Astrocyte (in vitro differentiated cells and primary cell): ENCODE results near the gene GSN. TPM values are rescaled to one million over a fixed set of nuclear protein-coding genes. Genes with fewer than 3 reads are reported as not detected.
A peak's percentile ranks its signal among the peaks of the same experiment; 100 is the strongest.

Experiments
- DNase-seq: peaks from one replicate; pipeline ENCODE4 v3.0.0-alpha.2; 2010; ENCODE audit warnings: low read depth
- FAIRE-seq: peaks from 2 replicates; lab custom pipeline; 2011; peaks lifted over from hg19 to GRCh38; lab: Jason Lieb, UNC
- H2AFZ ChIP-seq: 2 replicates; pipeline ENCODE4 v1.6.0; 2012; ENCODE audit warnings: low read depth, low read length, inconsistent platforms
- H3K27ac ChIP-seq: 2 replicates; pipeline ENCODE4 v1.5.1; 2011; ENCODE audit warnings: low read depth, low read length, inconsistent platforms
- H3K27me3 ChIP-seq: 2 replicates; pipeline ENCODE4 v1.6.0; 2011; ENCODE audit warnings: low read length, inconsistent platforms; ENCODE audit not compliant: insufficient read depth
- H3K36me3 ChIP-seq: 2 replicates; pipeline ENCODE4 v1.5.1; 2011; ENCODE audit warnings: low read length, inconsistent platforms; ENCODE audit not compliant: insufficient read depth
- H3K4me1 ChIP-seq: 2 replicates; pipeline ENCODE4 v1.5.1; 2011; ENCODE audit warnings: low read length, inconsistent platforms; ENCODE audit not compliant: insufficient read depth
- H3K4me2 ChIP-seq: 2 replicates; pipeline ENCODE4 v1.6.0; 2012; ENCODE audit warnings: low read length, inconsistent platforms
- H3K4me3 ChIP-seq: 2 replicates; pipeline ENCODE4 v1.5.1; 2011; ENCODE audit warnings: low read depth, mild to moderate bottlenecking, low read length, inconsistent platforms; ENCODE audit not compliant: insufficient read depth
- H3K79me2 ChIP-seq: 2 replicates; pipeline ENCODE4 v1.6.0; 2012; ENCODE audit warnings: mild to moderate bottlenecking, low read length, inconsistent platforms; ENCODE audit not compliant: insufficient read depth
- H3K9ac ChIP-seq: 2 replicates; pipeline ENCODE4 v1.6.0; 2012; ENCODE audit warnings: mild to moderate bottlenecking, low read length, inconsistent platforms
- H3K9me3 ChIP-seq: 2 replicates; pipeline ENCODE4 v1.5.1; 2012; ENCODE audit warnings: low read depth, mild to moderate bottlenecking, low read length, inconsistent platforms; ENCODE audit not compliant: insufficient read depth
- H4K20me1 ChIP-seq: 2 replicates; pipeline ENCODE4 v1.6.0; 2012; ENCODE audit warnings: low read length, inconsistent platforms; ENCODE audit not compliant: insufficient read depth
- H3K27ac Mint-ChIP-seq: one replicate; pipeline ENCODE4 v1.8.0; 2021; ENCODE audit warnings: mild to moderate bottlenecking, mixed read lengths; ENCODE audit not compliant: unreplicated experiment
- H3K27me3 Mint-ChIP-seq: one replicate; pipeline ENCODE4 v1.8.0; 2021; ENCODE audit warnings: low read depth, mixed read lengths; ENCODE audit not compliant: unreplicated experiment
- H3K36me3 Mint-ChIP-seq: one replicate; pipeline ENCODE4 v1.8.0; 2021; ENCODE audit warnings: low read depth, mixed read lengths; ENCODE audit not compliant: unreplicated experiment
- H3K4me1 Mint-ChIP-seq: one replicate; pipeline ENCODE4 v1.8.0; 2021; ENCODE audit warnings: low read depth, mixed read lengths; ENCODE audit not compliant: unreplicated experiment
- H3K4me3 Mint-ChIP-seq: one replicate; pipeline ENCODE4 v1.8.0; 2021; ENCODE audit warnings: mild to moderate bottlenecking, moderate library complexity, mixed read lengths; ENCODE audit not compliant: unreplicated experiment
- H3K9me3 Mint-ChIP-seq: one replicate; pipeline ENCODE4 v1.8.0; 2021; ENCODE audit warnings: mild to moderate bottlenecking, mixed read lengths; ENCODE audit not compliant: unreplicated experiment
- EZH2 ChIP-seq: IDR thresholded peaks from 2 replicates; pipeline ENCODE4 v1.6.1; 2012; ENCODE audit warnings: mild to moderate bottlenecking, low read length, inconsistent platforms; ENCODE audit not compliant: insufficient read depth
- total RNA-seq: library from RNA; stranded (reverse); gene quantifications from 2 replicates; pipeline ENCODE4 v1.2.1, GENCODE V29; 2021
- TF ChIP-seq, protein P1 (sequence below): IDR thresholded peaks from 2 replicates; pipeline ENCODE4 v1.5.1; 2011; ENCODE audit warnings: low read depth, mild to moderate bottlenecking, inconsistent platforms, low read length, moderate library complexity; ENCODE audit not compliant: insufficient read depth

GSN gene
- total RNA-seq, 1 donor from 2014 or later = 260 TPM

DNA sequence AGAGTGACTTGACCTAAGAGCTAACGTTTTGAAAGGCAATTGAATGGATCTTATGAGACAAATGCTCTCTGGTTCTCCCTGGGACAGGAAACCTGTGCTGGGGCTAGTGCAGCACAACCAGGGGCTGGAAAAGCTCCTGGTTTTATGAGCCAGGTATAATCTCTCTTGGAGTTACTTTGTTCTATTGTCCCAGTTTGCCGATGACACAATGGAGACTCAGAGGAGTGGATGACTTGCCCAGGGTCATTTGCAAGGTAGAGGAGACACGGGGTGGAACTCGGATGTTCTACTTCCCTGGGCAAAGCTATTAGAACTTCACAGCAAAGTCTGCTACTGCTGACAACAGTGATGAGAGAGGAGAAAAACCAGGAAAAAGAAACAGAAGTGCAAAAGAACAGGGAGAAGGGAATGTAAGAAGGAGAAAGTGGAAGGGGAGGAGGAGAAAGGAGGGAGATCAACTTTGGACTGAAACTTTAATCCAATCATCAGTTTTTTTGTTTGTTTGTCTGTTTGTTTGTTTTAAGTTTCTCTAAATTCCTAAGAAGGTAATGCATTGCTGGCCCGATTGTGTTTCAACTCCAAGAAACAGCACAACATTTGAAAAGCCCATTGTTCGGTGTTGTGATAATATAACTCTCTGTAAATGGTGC is 7.4 kb upstream of the GSN start:
- Histone ChIP-seq H3K9me3 (no peaks in the 10 kb centered on the region), H3K9ac (peak overlapping the region; percentile 5), H3K36me3 (no peaks in the 10 kb centered on the region), H4K20me1 (no peaks in the 10 kb centered on the region), H3K27me3 (no peaks in the 10 kb centered on the region), H3K4me3 (no peak overlapping the region), H3K27ac (no peak overlapping the region), H2AFZ (no peak overlapping the region), H3K4me2 (peak overlapping the region; percentile 31), H3K79me2 (no peaks in the 10 kb centered on the region), H3K4me1 (peaks cover 10% of the 10 kb centered on the region)
- FAIRE-seq (no peak), DNase-seq (no peak)
- no peak overlapping the region for H3K4me3 Mint-ChIP-seq
- no peak for TF ChIP-seq EZH2
- TF ChIP-seq, protein P1, sequence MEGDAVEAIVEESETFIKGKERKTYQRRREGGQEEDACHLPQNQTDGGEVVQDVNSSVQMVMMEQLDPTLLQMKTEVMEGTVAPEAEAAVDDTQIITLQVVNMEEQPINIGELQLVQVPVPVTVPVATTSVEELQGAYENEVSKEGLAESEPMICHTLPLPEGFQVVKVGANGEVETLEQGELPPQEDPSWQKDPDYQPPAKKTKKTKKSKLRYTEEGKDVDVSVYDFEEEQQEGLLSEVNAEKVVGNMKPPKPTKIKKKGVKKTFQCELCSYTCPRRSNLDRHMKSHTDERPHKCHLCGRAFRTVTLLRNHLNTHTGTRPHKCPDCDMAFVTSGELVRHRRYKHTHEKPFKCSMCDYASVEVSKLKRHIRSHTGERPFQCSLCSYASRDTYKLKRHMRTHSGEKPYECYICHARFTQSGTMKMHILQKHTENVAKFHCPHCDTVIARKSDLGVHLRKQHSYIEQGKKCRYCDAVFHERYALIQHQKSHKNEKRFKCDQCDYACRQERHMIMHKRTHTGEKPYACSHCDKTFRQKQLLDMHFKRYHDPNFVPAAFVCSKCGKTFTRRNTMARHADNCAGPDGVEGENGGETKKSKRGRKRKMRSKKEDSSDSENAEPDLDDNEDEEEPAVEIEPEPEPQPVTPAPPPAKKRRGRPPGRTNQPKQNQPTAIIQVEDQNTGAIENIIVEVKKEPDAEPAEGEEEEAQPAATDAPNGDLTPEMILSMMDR = no peak
- no peaks in the 10 kb centered on the region for H3K9me3 Mint-ChIP-seq
- H3K27me3 Mint-ChIP-seq = peaks cover 11% of the 10 kb centered on the region
- H3K4me1 Mint-ChIP-seq = peaks cover 28% of the 10 kb centered on the region
- no peak overlapping the region for H3K27ac Mint-ChIP-seq
- H3K36me3 Mint-ChIP-seq = no peaks in the 10 kb centered on the region

DNA sequence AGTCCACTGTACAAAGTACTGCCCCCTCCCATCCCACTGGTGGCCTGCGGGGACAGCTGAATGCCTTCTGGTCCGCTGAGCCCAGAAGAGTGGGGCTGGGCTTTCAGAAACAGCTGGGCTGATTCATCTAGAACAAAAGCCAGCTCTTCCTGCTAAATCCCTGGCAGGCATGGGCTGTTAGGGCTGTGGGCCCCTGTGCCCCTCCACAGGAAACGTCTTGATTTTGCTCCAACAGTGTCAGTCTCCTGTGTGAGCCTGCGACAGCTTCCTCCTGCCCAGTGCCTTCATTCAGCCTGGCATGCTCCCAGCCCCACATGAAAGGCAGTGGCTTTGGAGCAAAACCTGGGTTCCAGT is 6.9 kb upstream of the GSN start:
- no peak for DNase-seq
- no peak overlapping the region for H3K27ac Mint-ChIP-seq
- Histone ChIP-seq H4K20me1 (no peaks in the 10 kb centered on the region), H3K27me3 (no peaks in the 10 kb centered on the region), H3K4me2 (peak overlapping the region; percentile 31), H3K4me1 (peaks cover 10% of the 10 kb centered on the region), H3K79me2 (no peaks in the 10 kb centered on the region), H3K9ac (peak overlapping the region; percentile 5), H3K9me3 (no peaks in the 10 kb centered on the region), H3K36me3 (no peaks in the 10 kb centered on the region), H3K27ac (no peak overlapping the region), H3K4me3 (no peak overlapping the region), H2AFZ (peak overlapping the region; percentile 6)
- no peaks in the 10 kb centered on the region for H3K36me3 Mint-ChIP-seq
- TF ChIP-seq EZH2 = no peak
- TF ChIP-seq, protein P1 = no peak
- peaks cover 28% of the 10 kb centered on the region for H3K4me1 Mint-ChIP-seq
- no peak for FAIRE-seq
- peaks cover 12% of the 10 kb centered on the region for H3K27me3 Mint-ChIP-seq
- no peak overlapping the region for H3K4me3 Mint-ChIP-seq
- no peaks in the 10 kb centered on the region for H3K9me3 Mint-ChIP-seq

DNA sequence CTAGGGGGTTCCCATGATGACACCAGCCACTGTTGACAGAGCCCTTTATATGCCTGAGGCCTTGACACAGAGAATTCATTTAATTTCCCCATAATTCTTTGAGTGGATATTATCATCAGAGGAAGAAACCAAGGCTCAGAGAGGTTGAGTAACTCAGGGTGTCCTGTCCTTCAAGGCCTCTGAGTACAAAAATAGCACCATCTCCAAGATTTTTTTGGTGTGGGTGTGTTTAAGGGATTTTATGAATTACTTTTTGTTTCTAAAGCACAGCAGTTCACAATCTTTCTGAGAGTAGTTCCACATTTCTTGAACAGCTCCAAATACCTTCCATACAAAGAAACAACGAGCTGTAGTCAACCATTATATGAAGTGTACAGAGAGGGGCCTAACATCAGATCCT is 6.2 kb upstream of the GSN start:
- Histone ChIP-seq H3K4me2 (no peak overlapping the region), H3K79me2 (no peaks in the 10 kb centered on the region), H3K27me3 (no peaks in the 10 kb centered on the region), H3K36me3 (no peaks in the 10 kb centered on the region), H2AFZ (no peak overlapping the region), H3K27ac (no peak overlapping the region), H3K9me3 (no peaks in the 10 kb centered on the region), H3K4me1 (peaks cover 10% of the 10 kb centered on the region), H4K20me1 (no peaks in the 10 kb centered on the region), H3K4me3 (no peak overlapping the region), H3K9ac (no peak overlapping the region)
- FAIRE-seq (no peak), DNase-seq (no peak)
- Mint-ChIP-seq H3K36me3 (no peaks in the 10 kb centered on the region), H3K4me1 (peaks cover 28% of the 10 kb centered on the region), H3K27me3 (peaks cover 16% of the 10 kb centered on the region), H3K4me3 (no peak overlapping the region), H3K9me3 (no peaks in the 10 kb centered on the region), H3K27ac (peak overlapping the region; percentile 56)
- TF ChIP-seq, protein P1 = no peak
- TF ChIP-seq EZH2 = no peak
